H1 (cell line): Measurements from ENCODE around the gene PIP5K1B. TPM values are rescaled to one million over a fixed set of nuclear protein-coding genes. Genes with fewer than 3 reads are reported as not detected.

Experiments used
- CTCF ChIA-PET: fragments of 300-600 bp; sonication (Branson Sonifier 250); formaldehyde crosslinking; loops from one replicate; lab custom pipeline; 2021; ENCODE audit not compliant: partially characterized antibody; lab: Charles Lee
- POLR2A ChIA-PET: fragments of 300-600 bp; sonication (Branson Sonifier 250); formaldehyde crosslinking; loops from one replicate; lab custom pipeline; 2021; ENCODE audit warnings: inconsistent platforms; ENCODE audit not compliant: partially characterized antibody; lab: Charles Lee
- DNase-seq, 2 experiments: peaks; one replicate each; pipeline versions ENCODE4 v3.0.0 to v3.0.0-alpha.2; 2010 to 2022; ENCODE audit warnings: low spot score in 2 of 2, low read depth in 1 of 2, mixed read lengths in 1 of 2
- FAIRE-seq: peaks from 2 replicates; lab custom pipeline; 2011; peaks lifted over from hg19 to GRCh38; lab: Jason Lieb, UNC
- H2AFZ ChIP-seq: 2 replicates; pipeline ENCODE4 v1.8.1; 2012; ENCODE audit warnings: low read length, inconsistent platforms
- H2AK5ac ChIP-seq: 2 replicates; pipeline ENCODE4 v1.6.1; 2013; ENCODE audit warnings: low read depth, low read length
- H2BK120ac ChIP-seq: replicated peaks from 2 replicates; pipeline ENCODE3; 2013; ENCODE audit warnings: low read depth, low read length, inconsistent platforms
- H2BK12ac ChIP-seq: 2 replicates; pipeline ENCODE4 v1.6.1; 2013; ENCODE audit warnings: low read depth, low read length
- H2BK15ac ChIP-seq: 2 replicates; pipeline ENCODE4 v1.6.1; 2013; ENCODE audit warnings: low read length
- H2BK20ac ChIP-seq: 2 replicates; pipeline ENCODE4 v1.6.1; 2013; ENCODE audit warnings: low read length
- H2BK5ac ChIP-seq: 2 replicates; pipeline ENCODE4 v1.6.1; 2013; ENCODE audit warnings: low read depth, low read length
- H3K14ac ChIP-seq: 2 replicates; pipeline ENCODE4 v1.6.1; 2013; ENCODE audit warnings: inconsistent platforms; ENCODE audit not compliant: insufficient read length
- H3K18ac ChIP-seq: 2 replicates; pipeline ENCODE4 v1.6.1; 2013; ENCODE audit warnings: low read length; ENCODE audit errors: extremely low read depth
- H3K23ac ChIP-seq: 2 replicates; pipeline ENCODE4 v1.6.1; 2013; ENCODE audit warnings: inconsistent platforms; ENCODE audit not compliant: insufficient read length
- H3K23me2 ChIP-seq: 2 replicates; pipeline ENCODE4 v1.6.1; 2013; ENCODE audit warnings: low read depth, low read length
- H3K27ac ChIP-seq: 2 replicates; pipeline ENCODE4 v1.6.1; 2011; ENCODE audit warnings: low read depth, low read length, inconsistent platforms
- H3K27me3 ChIP-seq, 4 experiments: replicated peaks in 1 of 4; 1 replicate in 1 of 4; 2 replicates in 3 of 4; pipeline versions ENCODE4 v1.6.1 to v1.8.1; 2011 to 2013; ENCODE audit warnings: low read length in 3 of 4, mild to moderate bottlenecking in 3 of 4, inconsistent platforms in 2 of 4, mixed read lengths in 2 of 4, moderate library complexity in 1 of 4; ENCODE audit not compliant: control insufficient read depth in 3 of 4, insufficient read depth in 3 of 4; ENCODE audit errors: extremely low read depth in 1 of 4
- H3K36me3 ChIP-seq, 4 experiments: 2 replicates each; pipeline versions ENCODE4 v1.6.1 to v1.8.1; 2011 to 2013; ENCODE audit warnings: mild to moderate bottlenecking in 4 of 4, low read length in 3 of 4, moderate library complexity in 2 of 4, control low read depth in 1 of 4, inconsistent platforms in 1 of 4; ENCODE audit not compliant: insufficient read depth in 4 of 4, control insufficient read depth in 2 of 4
- H3K4ac ChIP-seq: replicated peaks from 2 replicates; pipeline ENCODE3; 2013; ENCODE audit warnings: low read length, low read depth, mixed read lengths, inconsistent platforms; ENCODE audit not compliant: insufficient read length
- H3K4me1 ChIP-seq, 4 experiments: replicated peaks in 1 of 4; 1 replicate in 1 of 4; 2 replicates in 3 of 4; pipeline versions ENCODE4 v1.6.1 to v1.8.1; 2011 to 2013; ENCODE audit warnings: low read length in 3 of 4, inconsistent platforms in 2 of 4, mixed read lengths in 1 of 4; ENCODE audit not compliant: insufficient read depth in 4 of 4, control insufficient read depth in 3 of 4
- H3K4me2 ChIP-seq, 2 experiments: 2 replicates each; pipeline versions ENCODE4 v1.6.1 to v1.8.1; 2011 to 2013; ENCODE audit warnings: low read depth in 2 of 2, low read length in 2 of 2, control low read depth in 1 of 2, inconsistent platforms in 1 of 2, mild to moderate bottlenecking in 1 of 2; ENCODE audit not compliant: insufficient read depth in 1 of 2
- H3K4me3 ChIP-seq, 4 experiments: fragments of 200-600, 300-600 bp in 1 of 4; sonication (generic), shearing (Covaris generic), sonication (Bioruptor Twin) in 1 of 4; 2 replicates each; pipeline versions ENCODE4 v1.5.1 to v1.8.1; 2011 to 2016; ENCODE audit warnings: low read length in 4 of 4, low read depth in 3 of 4, control low read depth in 2 of 4, inconsistent platforms in 2 of 4, mild to moderate bottlenecking in 2 of 4, mixed read lengths in 1 of 4, moderate library complexity in 1 of 4; ENCODE audit not compliant: insufficient read depth in 2 of 4; ENCODE audit errors: extremely low read depth in 1 of 4
- H3K56ac ChIP-seq: replicated peaks from 2 replicates; pipeline ENCODE3; 2013; ENCODE audit warnings: low read depth, mild to moderate bottlenecking, mixed read lengths, low read length, inconsistent platforms; ENCODE audit not compliant: insufficient read length
- H3K79me1 ChIP-seq: 2 replicates; pipeline ENCODE4 v1.6.1; 2013; ENCODE audit warnings: low read depth, low read length, control low read depth
- H3K79me2 ChIP-seq, 2 experiments: 2 replicates each; pipeline versions ENCODE4 v1.6.1 to v1.8.1; 2012 to 2013; ENCODE audit warnings: low read length in 2 of 2, mild to moderate bottlenecking in 2 of 2, inconsistent platforms in 1 of 2; ENCODE audit not compliant: insufficient read depth in 2 of 2, control insufficient read depth in 1 of 2
- H3K9ac ChIP-seq, 4 experiments: replicated peaks in 1 of 4; 1 replicate in 1 of 4; 2 replicates in 3 of 4; pipeline versions ENCODE4 v1.6.1 to v1.8.1; 2011 to 2013; ENCODE audit warnings: low read depth in 3 of 4, low read length in 3 of 4, control low read depth in 2 of 4, mild to moderate bottlenecking in 2 of 4, moderate library complexity in 2 of 4, inconsistent platforms in 1 of 4; ENCODE audit errors: extremely low read depth in 1 of 4
- H3K9me3 ChIP-seq, 2 experiments: 2 replicates each; pipeline versions ENCODE4 v1.6.1 to v1.8.1; 2012 to 2013; ENCODE audit warnings: mild to moderate bottlenecking in 2 of 2, moderate library complexity in 2 of 2, control low read depth in 1 of 2, inconsistent platforms in 1 of 2, low read depth in 1 of 2, low read length in 1 of 2, mixed read lengths in 1 of 2; ENCODE audit not compliant: insufficient read depth in 2 of 2
- H4K20me1 ChIP-seq, 2 experiments: replicated peaks in 1 of 2; 2 replicates each; pipeline versions ENCODE3 to v1.8.1; 2011 to 2013; ENCODE audit warnings: inconsistent platforms in 2 of 2, low read length in 2 of 2, mild to moderate bottlenecking in 1 of 2; ENCODE audit not compliant: insufficient read depth in 2 of 2, control insufficient read depth in 1 of 2
- H4K5ac ChIP-seq: 2 replicates; pipeline ENCODE4 v1.6.1; 2013; ENCODE audit warnings: low read length, low read depth, mixed read lengths, inconsistent platforms; ENCODE audit not compliant: insufficient read length
- H4K8ac ChIP-seq: 2 replicates; pipeline ENCODE4 v1.8.0; 2013; ENCODE audit warnings: mild to moderate bottlenecking, moderate library complexity, low read length, inconsistent platforms; ENCODE audit not compliant: insufficient read depth; ENCODE audit errors: extremely low read depth
- H4K91ac ChIP-seq: replicated peaks from 2 replicates; pipeline ENCODE3; 2013; ENCODE audit warnings: low read length, mixed read lengths, inconsistent platforms; ENCODE audit not compliant: insufficient read length
- ATF2 ChIP-seq: IDR thresholded peaks from 2 replicates; pipeline ENCODE4 v1.6.1; 2012; ENCODE audit warnings: low read length, inconsistent platforms
- BACH1 ChIP-seq: IDR thresholded peaks from 2 replicates; pipeline ENCODE4 v1.6.1; 2012; ENCODE audit warnings: low read length, improper control_type of control experiment
- CHD1 ChIP-seq: IDR thresholded peaks from 2 replicates; pipeline ENCODE4 v1.6.1; 2012; ENCODE audit warnings: low read depth, low read length, improper control_type of control experiment
- CTCF ChIP-seq, 3 experiments: IDR thresholded peaks; 1 replicate in 2 of 3; 2 replicates in 1 of 3; pipeline versions ENCODE4 v1.5.1 to v1.6.1; 2011; ENCODE audit warnings: low read length in 3 of 3, mild to moderate bottlenecking in 3 of 3, inconsistent platforms in 2 of 3, low read depth in 1 of 3, moderate library complexity in 1 of 3; ENCODE audit not compliant: insufficient read depth in 1 of 3; ENCODE audit errors: control extremely low read depth in 1 of 3
- FOSL1 ChIP-seq: IDR thresholded peaks from 2 replicates; pipeline ENCODE4 v1.6.1; 2011; ENCODE audit warnings: mild to moderate bottlenecking, low read depth, low read length, moderate library complexity; ENCODE audit not compliant: insufficient read depth
- PHF8 ChIP-seq: fragments of 200-600 bp; sonication (generic); conservative IDR thresholded peaks from 2 replicates; pipeline ENCODE4 v1.7.1; 2012; ENCODE audit warnings: low read depth, mild to moderate bottlenecking, inconsistent platforms, low read length, moderate library complexity
- POLR2AphosphoS5 ChIP-seq: IDR thresholded peaks from 2 replicates; pipeline ENCODE4 v1.6.1; 2011; ENCODE audit warnings: low read depth, low read length
- SAP30 ChIP-seq: fragments of 300-600 bp; sonication (generic); IDR thresholded peaks from 2 replicates; pipeline ENCODE4 v1.7.1; 2012; ENCODE audit warnings: low read length, moderate library complexity, mild to moderate bottlenecking, inconsistent platforms; ENCODE audit not compliant: insufficient read depth, insufficient replicate concordance
- SRF ChIP-seq: IDR thresholded peaks from 2 replicates; pipeline ENCODE4 v1.6.1; 2011; ENCODE audit warnings: mild to moderate bottlenecking, low read depth, low read length, moderate library complexity
- WGBS, 2 experiments: shearing (Covaris generic) in 1 of 2; methylation state at CpG; one replicate each; pipeline versions ENCODE4 v1.1.6 to v1.1.7; 2013 to 2015; ENCODE audit warnings: low lambda C conversion rate in 2 of 2, mixed read lengths in 2 of 2, inconsistent platforms in 1 of 2, low coverage in 1 of 2, missing lambda C conversion rate in 1 of 2; ENCODE audit not compliant: insufficient replicate concordance in 2 of 2, insufficient coverage in 1 of 2, insufficient read length in 1 of 2; ENCODE audit errors: extremely low coverage in 1 of 2, missing lambda C conversion rate in 1 of 2; 5-methylcytosine and 5-hydroxymethylcytosine counted together
- polyA plus RNA-seq, 7 experiments: library from polyadenylated mRNA; depleted of rRNA in 3 of 7; stranded (reverse) in 5 of 7; unstranded in 2 of 7; fragments of >200 nt in 5 of 7; fragments of 200-250 nt in 2 of 7; gene quantifications; 1 replicate in 5 of 7; 2 replicates in 1 of 7; 4 replicates in 1 of 7; pipeline versions ENCODE4 v1.2.1 to v1.2.3, GENCODE V29; 2011 to 2013; ENCODE audit warnings: missing spikeins in 2 of 7, mixed read lengths in 2 of 7
- total RNA-seq: library from RNA; stranded (reverse); fragmentation: NEBNext Ultra II Directional; extraction: Animal tissue kit (Norgen Biotek cat#: 25700); gene quantifications from 2 replicates; pipeline ENCODE4 v1.2.1, GENCODE V29; 2021

PIP5K1B gene
- total and polyA plus RNA-seq, 2 of the 8 experiments (the other 6 are each of a cell fraction or from before 2014, with no cell fraction given), result 4.7 to 7.7 TPM

GRCh38 chr9:68769852-68770251 is 64.8 kb downstream of the PIP5K1B start:
- Histone ChIP-seq H3K27ac (no peak overlapping the region), H4K5ac (no peak overlapping the region), H3K79me2 (no peaks in the 10 kb centered on the region), H3K56ac (no peak overlapping the region), H2AK5ac (no peak overlapping the region), H3K14ac (no peak overlapping the region), H2BK20ac (no peak overlapping the region), H3K79me1 (no peaks in the 10 kb centered on the region), H3K9me3 (no peaks in the 10 kb centered on the region), H2BK120ac (no peak overlapping the region), H2AFZ (no peak overlapping the region), H3K4me2 (no peak overlapping the region), H4K8ac (no peak overlapping the region), H3K27me3 (no peaks in the 10 kb centered on the region), H3K4ac (no peak overlapping the region), H4K91ac (no peak overlapping the region), H2BK5ac (no peak overlapping the region), H4K20me1 (no peaks in the 10 kb centered on the region), H3K9ac (no peak overlapping the region), H3K4me1 (no peaks in the 10 kb centered on the region), H2BK15ac (no peak overlapping the region), H3K23me2 (no peaks in the 10 kb centered on the region), H3K23ac (no peak overlapping the region), H3K18ac (no peak overlapping the region), H3K36me3 (no peaks in the 10 kb centered on the region), H2BK12ac (no peak overlapping the region), H3K4me3 (no peak overlapping the region)
- CTCF ChIA-PET, result interaction anchor here (1.1 to 1.6 kb wide), 3 partner anchors 19 to 242 kb away, joined by 3 to 4 read pairs (median 3); no protein-coding TSS in a partner anchor
- no peak for FAIRE-seq
- WGBS, 2 experiments, result 91% methylated on average over 5 of the region's 5 CpGs; no CpG with 5 or more reads in 1 of the 2 experiments
- no peak for DNase-seq
- POLR2A ChIA-PET, result no interaction called here
- TF ChIP-seq FOSL1 (no peak), ATF2 (no peak), POLR2AphosphoS5 (no peak), CTCF (IDR thresholded peaks at IDR 0.05; ENCODE audit: control extremely low read depth in 1 of 3, insufficient read depth in 1 of 3, low read depth in 1 of 3, low read length in 3 of 3) (no peak), PHF8 (no peak), SAP30 (no peak), SRF (no peak), CHD1 (no peak), BACH1 (no peak)
